Measurements from ENCODE around the gene SELENOW. TPM values are rescaled to one million over a fixed set of nuclear protein-coding genes. Genes with fewer than 3 reads are reported as not detected.
"Not testable (repeated sequence)": the region's sequence is repeated elsewhere in the genome, so short reads cannot be mapped to it uniquely, and the experiment has no call there.

The SELENOW gene
- polyA plus RNA-seq, 1 experiment = 293 TPM

- ChIA-PET POLR2A (no interaction called here), CTCF (interaction anchor here (0.6 kb wide), 1 partner anchor 37 kb away, joined by 3 read pairs; no protein-coding TSS in a partner anchor)
- H3K4me3 ChIP-seq (ENCODE audit: low read depth, low read length) = no peak overlapping the region
- peaks cover 6% of the 10 kb centered on the region for H3K36me3 ChIP-seq (ENCODE audit: control insufficient read depth, insufficient read depth, low read length)
- H3K27me3 ChIP-seq (ENCODE audit: control insufficient read depth, insufficient read depth, low read length) = no peaks in the 10 kb centered on the region
- no peak for DNase-seq (ENCODE audit: low read depth)
- TF ChIP-seq, protein P1, sequence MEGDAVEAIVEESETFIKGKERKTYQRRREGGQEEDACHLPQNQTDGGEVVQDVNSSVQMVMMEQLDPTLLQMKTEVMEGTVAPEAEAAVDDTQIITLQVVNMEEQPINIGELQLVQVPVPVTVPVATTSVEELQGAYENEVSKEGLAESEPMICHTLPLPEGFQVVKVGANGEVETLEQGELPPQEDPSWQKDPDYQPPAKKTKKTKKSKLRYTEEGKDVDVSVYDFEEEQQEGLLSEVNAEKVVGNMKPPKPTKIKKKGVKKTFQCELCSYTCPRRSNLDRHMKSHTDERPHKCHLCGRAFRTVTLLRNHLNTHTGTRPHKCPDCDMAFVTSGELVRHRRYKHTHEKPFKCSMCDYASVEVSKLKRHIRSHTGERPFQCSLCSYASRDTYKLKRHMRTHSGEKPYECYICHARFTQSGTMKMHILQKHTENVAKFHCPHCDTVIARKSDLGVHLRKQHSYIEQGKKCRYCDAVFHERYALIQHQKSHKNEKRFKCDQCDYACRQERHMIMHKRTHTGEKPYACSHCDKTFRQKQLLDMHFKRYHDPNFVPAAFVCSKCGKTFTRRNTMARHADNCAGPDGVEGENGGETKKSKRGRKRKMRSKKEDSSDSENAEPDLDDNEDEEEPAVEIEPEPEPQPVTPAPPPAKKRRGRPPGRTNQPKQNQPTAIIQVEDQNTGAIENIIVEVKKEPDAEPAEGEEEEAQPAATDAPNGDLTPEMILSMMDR (IDR thresholded peaks at IDR 0.05; ENCODE audit: insufficient read depth, low read depth, low read length) = no peak
These were observed 16.4 kb upstream of the SELENOW start for GRCh38 chr19:47762151-47762550.

DNA sequence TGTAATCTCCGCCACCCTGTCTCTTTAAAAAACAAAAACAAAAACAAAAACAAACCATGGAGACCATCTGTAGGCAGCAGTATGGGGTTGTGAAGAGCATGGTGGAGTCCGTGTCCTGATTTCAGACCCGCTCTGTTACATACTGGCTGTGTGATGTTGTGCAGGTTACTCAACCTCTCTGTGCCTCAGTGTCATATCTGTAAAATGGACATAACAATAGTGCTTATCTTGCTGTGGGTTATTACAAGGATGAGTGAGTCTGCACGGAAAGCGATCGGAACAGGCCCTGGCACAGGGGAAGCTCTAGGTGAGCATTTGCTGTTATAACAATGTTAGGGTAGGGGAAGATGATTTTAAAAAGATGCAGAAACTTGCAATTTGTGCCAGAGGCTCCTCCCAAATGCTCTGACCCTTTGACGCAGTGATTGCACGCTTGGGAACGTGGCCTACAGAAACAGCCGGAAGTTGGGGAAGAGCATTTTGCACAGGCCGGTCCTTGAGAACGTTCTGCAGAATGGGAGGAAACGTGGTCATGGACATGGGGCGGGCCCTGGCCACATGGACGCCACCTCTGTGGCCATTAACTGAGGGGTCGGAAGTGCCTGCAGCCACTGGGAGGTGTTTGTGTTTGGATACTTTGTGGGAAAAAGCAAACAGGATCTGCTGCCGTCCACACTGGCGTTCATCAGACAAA is 15.7 kb upstream of the SELENOW start:
- POLR2A ChIA-PET = no interaction called here

DNA sequence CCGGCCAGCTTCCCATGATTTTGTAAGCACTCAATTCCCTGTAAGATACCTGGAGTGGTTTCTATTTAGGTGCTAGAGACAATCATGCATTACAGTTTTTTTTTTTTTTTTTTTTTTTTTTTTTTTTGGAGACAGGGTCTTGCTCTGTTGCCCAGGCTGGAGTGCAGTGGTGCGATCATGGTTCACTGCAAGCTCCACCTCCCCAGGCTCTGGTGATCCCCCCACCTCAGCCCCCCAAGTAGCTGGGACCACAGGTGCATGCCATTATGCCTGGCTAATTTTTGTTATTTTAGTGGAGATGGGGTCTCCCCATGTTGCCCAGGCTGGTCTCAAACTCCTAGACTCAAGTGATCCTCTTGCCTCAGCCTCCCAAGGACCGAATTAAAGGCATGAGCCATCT is 13.8 kb upstream of the SELENOW start:
- DNase-seq (ENCODE audit: low read depth); H3K27me3 ChIP-seq (ENCODE audit: control insufficient read depth, insufficient read depth, low read length); H3K4me3 ChIP-seq (ENCODE audit: low read depth, low read length); H3K36me3 ChIP-seq (ENCODE audit: control insufficient read depth, insufficient read depth, low read length); POLR2A ChIA-PET: not testable (repeated sequence)
- CTCF ChIA-PET = interaction anchor here (0.7 to 3.4 kb wide), 12 partner anchors 9 to 208 kb away, joined by 3 to 21 read pairs (median 12); partner anchors contain the start of gene EHD2

More for the DNA sequence above, 15.7 kb upstream of the SELENOW start:
- TF ChIP-seq, protein P1 (IDR thresholded peaks at IDR 0.05; ENCODE audit: insufficient read depth, low read depth, low read length) = no peak
- Histone ChIP-seq H3K36me3 (ENCODE audit: control insufficient read depth, insufficient read depth, low read length) (peaks cover 3% of the 10 kb centered on the region; the same call in 1 of the 2 replicates), H3K4me3 (ENCODE audit: low read depth, low read length) (no peak overlapping the region), H3K27me3 (ENCODE audit: control insufficient read depth, insufficient read depth, low read length) (no peaks in the 10 kb centered on the region)
- CTCF ChIA-PET = interaction anchor here (0.6 kb wide), 1 partner anchor 38 kb away, joined by 3 read pairs; no protein-coding TSS in a partner anchor
- DNase-seq (ENCODE audit: low read depth) = no peak

DNA sequence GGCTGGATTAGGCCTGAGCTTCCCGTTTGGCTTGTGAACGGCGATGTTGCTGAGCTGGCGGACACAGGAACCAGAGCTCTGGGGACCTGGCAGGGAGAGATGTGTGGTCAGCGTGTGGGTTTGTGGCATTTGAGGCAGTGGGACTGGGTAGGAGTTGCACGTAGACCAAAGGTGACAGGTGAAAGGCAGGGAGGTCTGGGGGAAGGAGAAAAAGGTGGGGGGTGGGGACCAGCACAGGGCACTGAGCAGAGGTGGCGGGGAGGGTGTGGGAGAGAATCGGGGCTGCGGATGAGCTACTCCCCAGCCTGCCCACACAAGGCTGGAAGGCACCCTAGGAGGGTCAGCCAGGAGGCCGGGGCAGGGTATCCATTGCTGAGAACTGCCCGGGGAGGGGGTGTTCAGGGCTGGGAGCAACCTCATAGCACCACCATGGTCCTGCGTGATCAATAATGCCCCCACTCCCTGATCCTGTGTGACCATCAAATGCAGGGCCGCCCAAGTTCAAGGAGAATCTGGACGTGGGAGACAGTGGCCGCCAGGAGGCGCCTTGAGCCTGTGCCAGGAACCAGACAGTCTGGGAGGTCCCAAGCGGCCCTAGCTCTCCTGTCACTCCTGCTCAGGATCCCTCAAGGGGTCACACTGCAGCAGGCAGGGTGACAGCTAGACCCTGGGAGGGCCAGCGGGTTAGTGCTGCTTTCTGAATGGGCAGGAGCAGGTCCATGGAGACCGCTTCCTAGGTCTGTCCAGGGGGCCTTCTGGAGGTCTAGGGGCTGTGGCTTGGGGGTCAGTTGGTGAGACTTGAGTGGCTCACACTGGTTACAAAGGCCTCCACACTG is 12.8 kb upstream of the SELENOW start:
- Histone ChIP-seq H3K36me3 (ENCODE audit: control insufficient read depth, insufficient read depth, low read length) (no peaks in the 10 kb centered on the region), H3K4me3 (ENCODE audit: low read depth, low read length) (no peak overlapping the region), H3K27me3 (ENCODE audit: control insufficient read depth, insufficient read depth, low read length) (no peaks in the 10 kb centered on the region)
- CTCF ChIA-PET = interaction anchor here (0.7 to 3.4 kb wide), 18 partner anchors 8 to 270 kb away, joined by 3 to 21 read pairs (median 7); partner anchors contain the start of gene EHD2
- no peak for DNase-seq (ENCODE audit: low read depth)
- POLR2A ChIA-PET = no interaction called here
- TF ChIP-seq, protein P1 (IDR thresholded peaks at IDR 0.05; ENCODE audit: insufficient read depth, low read depth, low read length) = peak; percentile 80

DNA sequence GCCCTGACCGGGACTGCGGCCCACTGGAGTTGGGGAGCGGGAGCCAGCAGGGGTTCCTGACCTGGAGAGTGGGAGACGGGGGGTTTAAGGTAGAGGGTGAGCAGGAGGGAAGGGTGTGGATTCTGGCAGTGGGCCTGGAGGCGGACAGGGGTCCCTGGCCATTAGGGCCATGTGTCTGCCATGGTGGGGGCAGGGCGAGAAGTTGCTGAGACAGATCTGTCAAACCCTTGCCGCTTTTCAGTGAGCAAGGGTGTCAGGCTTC is 12.2 kb upstream of the SELENOW start:
- DNase-seq (ENCODE audit: low read depth) = no peak
- TF ChIP-seq, protein P1 (IDR thresholded peaks at IDR 0.05; ENCODE audit: insufficient read depth, low read depth, low read length) = no peak
- no peaks in the 10 kb centered on the region for H3K36me3 ChIP-seq (ENCODE audit: control insufficient read depth, insufficient read depth, low read length)
- ChIA-PET POLR2A (no interaction called here), CTCF (interaction anchor here (0.8 to 3.4 kb wide), 12 partner anchors 8 to 81 kb away, joined by 3 to 21 read pairs (median 8); partner anchors contain the start of gene EHD2)
- no peak overlapping the region for H3K4me3 ChIP-seq (ENCODE audit: low read depth, low read length)
- H3K27me3 ChIP-seq (ENCODE audit: control insufficient read depth, insufficient read depth, low read length) = no peaks in the 10 kb centered on the region
